ENCODE data around the gene SEMA3E. TPM values are rescaled to one million over a fixed set of nuclear protein-coding genes. Genes with fewer than 3 reads are reported as not detected.

SEMA3E gene
- total RNA-seq, 1 experiment from 2014 or later = 7.3 TPM

- TF ChIP-seq SIN3A (IDR thresholded peaks at IDR 0.05; ENCODE audit: borderline replicate concordance, insufficient read depth, low read depth, low read length) (no peak), POLR2AphosphoS5 (IDR thresholded peaks at IDR 0.05; ENCODE audit: low read depth, low read length) (no peak), TCF7L2 (IDR thresholded peaks at IDR 0.05; ENCODE audit: low read depth, low read length) (no peak), REST (IDR thresholded peaks at IDR 0.05; ENCODE audit: insufficient read depth in 1 of 2, low read depth in 2 of 2, low read length in 1 of 2) (no peak)
- TF ChIP-seq, protein P1, sequence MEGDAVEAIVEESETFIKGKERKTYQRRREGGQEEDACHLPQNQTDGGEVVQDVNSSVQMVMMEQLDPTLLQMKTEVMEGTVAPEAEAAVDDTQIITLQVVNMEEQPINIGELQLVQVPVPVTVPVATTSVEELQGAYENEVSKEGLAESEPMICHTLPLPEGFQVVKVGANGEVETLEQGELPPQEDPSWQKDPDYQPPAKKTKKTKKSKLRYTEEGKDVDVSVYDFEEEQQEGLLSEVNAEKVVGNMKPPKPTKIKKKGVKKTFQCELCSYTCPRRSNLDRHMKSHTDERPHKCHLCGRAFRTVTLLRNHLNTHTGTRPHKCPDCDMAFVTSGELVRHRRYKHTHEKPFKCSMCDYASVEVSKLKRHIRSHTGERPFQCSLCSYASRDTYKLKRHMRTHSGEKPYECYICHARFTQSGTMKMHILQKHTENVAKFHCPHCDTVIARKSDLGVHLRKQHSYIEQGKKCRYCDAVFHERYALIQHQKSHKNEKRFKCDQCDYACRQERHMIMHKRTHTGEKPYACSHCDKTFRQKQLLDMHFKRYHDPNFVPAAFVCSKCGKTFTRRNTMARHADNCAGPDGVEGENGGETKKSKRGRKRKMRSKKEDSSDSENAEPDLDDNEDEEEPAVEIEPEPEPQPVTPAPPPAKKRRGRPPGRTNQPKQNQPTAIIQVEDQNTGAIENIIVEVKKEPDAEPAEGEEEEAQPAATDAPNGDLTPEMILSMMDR (IDR thresholded peaks at IDR 0.05) = no peak
- in situ Hi-C loops (cut with HindIII; ENCODE audit: low pct_unique_long_range_greater_than_20kb, low sequenced_read_pairs) (no loop called here), intact Hi-C loops (cut with micrococcal nuclease; ENCODE audit: unreplicated experiment) (no loop called here)
- Histone ChIP-seq H3K27ac (ENCODE audit: low read length) (no peak overlapping the region; the same call in 1 of the 2 replicates), H3K27me3 (ENCODE audit: control insufficient read depth, insufficient read depth, low read length) (no peaks in the 10 kb centered on the region), H3K4me1 (ENCODE audit: control insufficient read depth, insufficient read depth, low read length) (no peaks in the 10 kb centered on the region), H3K36me3 (ENCODE audit: control insufficient read depth, insufficient read depth, low read length) (no peaks in the 10 kb centered on the region), H3K9me3 (ENCODE audit: control insufficient read depth, insufficient read depth, low read depth, low read length) (no peaks in the 10 kb centered on the region), H3K4me3 (ENCODE audit: low read depth in 2 of 2, low read length in 2 of 2) (no peak overlapping the region)
- DNase-seq (ENCODE audit: low read depth, low spot score) = no peak
- BruUV-seq (replicated peaks) = no TSS peak
- ChIA-PET CTCF (no interaction called here), POLR2A (no interaction called here)
- ATAC-seq = no peak
These were observed 162.0 kb downstream of the SEMA3E start for GRCh38 chr7:83486957-83487356.

GRCh38 chr7:83486536-83486935, 162.4 kb downstream of the SEMA3E start:
- intact Hi-C loops (cut with micrococcal nuclease; ENCODE audit: unreplicated experiment) = no loop called here
- POLR2A ChIA-PET = no interaction called here
- no peak for DNase-seq (ENCODE audit: low read depth, low spot score)
- no TSS peak for BruUV-seq (replicated peaks)
- in situ Hi-C loops (cut with HindIII; ENCODE audit: low pct_unique_long_range_greater_than_20kb, low sequenced_read_pairs) = no loop called here
- H3K27ac ChIP-seq (ENCODE audit: low read length) = no peak overlapping the region
- CTCF ChIA-PET = no interaction called here
- no peaks in the 10 kb centered on the region for H3K4me1 ChIP-seq (ENCODE audit: control insufficient read depth, insufficient read depth, low read length)
- H3K9me3 ChIP-seq (ENCODE audit: control insufficient read depth, insufficient read depth, low read depth, low read length) = no peaks in the 10 kb centered on the region
- no peaks in the 10 kb centered on the region for H3K27me3 ChIP-seq (ENCODE audit: control insufficient read depth, insufficient read depth, low read length)
- H3K4me3 ChIP-seq (ENCODE audit: low read depth in 2 of 2, low read length in 2 of 2) = no peak overlapping the region
- TF ChIP-seq REST (IDR thresholded peaks at IDR 0.05; ENCODE audit: insufficient read depth in 1 of 2, low read depth in 2 of 2, low read length in 1 of 2) (no peak), POLR2AphosphoS5 (IDR thresholded peaks at IDR 0.05; ENCODE audit: low read depth, low read length) (no peak), SIN3A (IDR thresholded peaks at IDR 0.05; ENCODE audit: borderline replicate concordance, insufficient read depth, low read depth, low read length) (no peak), TCF7L2 (IDR thresholded peaks at IDR 0.05; ENCODE audit: low read depth, low read length) (no peak)
- TF ChIP-seq, protein P1 (IDR thresholded peaks at IDR 0.05) = no peak
- ATAC-seq = no peak
- no peaks in the 10 kb centered on the region for H3K36me3 ChIP-seq (ENCODE audit: control insufficient read depth, insufficient read depth, low read length)

Data from Panc1 (cell line).